ENCODE results near the gene KANSL1L. TPM values are rescaled to one million over a fixed set of nuclear protein-coding genes. Genes with fewer than 3 reads are reported as not detected.

KANSL1L gene
- total RNA-seq, 1 experiment from 2014 or later, result 6.7 TPM

DNA sequence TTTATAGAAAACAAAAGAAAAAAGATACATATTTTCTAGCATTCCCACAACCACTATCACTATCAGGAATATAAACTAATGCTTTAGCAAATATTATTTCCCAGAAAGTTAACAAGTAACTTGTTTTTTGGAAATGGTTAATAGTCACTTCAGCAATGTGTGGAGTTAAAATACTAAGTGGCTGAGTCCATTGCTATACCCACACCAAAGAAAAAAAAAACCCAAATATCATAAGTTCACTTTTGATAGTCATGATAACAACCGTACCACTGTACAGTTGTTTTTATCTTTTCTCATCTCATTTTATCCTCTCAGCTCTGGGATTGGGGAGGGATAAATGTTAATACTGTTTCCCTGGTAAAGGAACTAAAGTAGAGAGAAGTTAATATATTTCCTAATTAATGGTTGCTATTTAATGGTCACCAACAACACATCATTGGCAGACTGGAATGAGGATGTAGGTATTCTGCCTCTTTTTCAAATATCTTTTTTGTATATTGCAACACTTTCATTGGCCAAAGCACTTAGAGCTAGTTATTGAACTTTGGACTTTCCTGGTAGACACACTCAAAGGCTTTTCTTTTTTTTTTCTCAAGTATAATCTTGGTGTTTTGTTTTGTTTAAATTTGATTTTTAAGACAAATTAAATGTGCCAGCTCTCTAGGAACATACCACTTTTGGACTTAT, 18.4 kb upstream of the KANSL1L start (continued):
- TF ChIP-seq FOSL1 (IDR thresholded peaks at IDR 0.05; ENCODE audit: low read depth), result no peak
- no peak for TF ChIP-seq EGR1 (IDR thresholded peaks at IDR 0.05; ENCODE audit: low read depth)
- no peak for TF ChIP-seq POLR2AphosphoS5 (IDR thresholded peaks at IDR 0.05; ENCODE audit: low read depth, low read length)
- TF ChIP-seq, protein P1, sequence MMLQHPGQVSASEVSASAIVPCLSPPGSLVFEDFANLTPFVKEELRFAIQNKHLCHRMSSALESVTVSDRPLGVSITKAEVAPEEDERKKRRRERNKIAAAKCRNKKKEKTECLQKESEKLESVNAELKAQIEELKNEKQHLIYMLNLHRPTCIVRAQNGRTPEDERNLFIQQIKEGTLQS (IDR thresholded peaks at IDR 0.05), result no peak
- TF ChIP-seq, protein P2, sequence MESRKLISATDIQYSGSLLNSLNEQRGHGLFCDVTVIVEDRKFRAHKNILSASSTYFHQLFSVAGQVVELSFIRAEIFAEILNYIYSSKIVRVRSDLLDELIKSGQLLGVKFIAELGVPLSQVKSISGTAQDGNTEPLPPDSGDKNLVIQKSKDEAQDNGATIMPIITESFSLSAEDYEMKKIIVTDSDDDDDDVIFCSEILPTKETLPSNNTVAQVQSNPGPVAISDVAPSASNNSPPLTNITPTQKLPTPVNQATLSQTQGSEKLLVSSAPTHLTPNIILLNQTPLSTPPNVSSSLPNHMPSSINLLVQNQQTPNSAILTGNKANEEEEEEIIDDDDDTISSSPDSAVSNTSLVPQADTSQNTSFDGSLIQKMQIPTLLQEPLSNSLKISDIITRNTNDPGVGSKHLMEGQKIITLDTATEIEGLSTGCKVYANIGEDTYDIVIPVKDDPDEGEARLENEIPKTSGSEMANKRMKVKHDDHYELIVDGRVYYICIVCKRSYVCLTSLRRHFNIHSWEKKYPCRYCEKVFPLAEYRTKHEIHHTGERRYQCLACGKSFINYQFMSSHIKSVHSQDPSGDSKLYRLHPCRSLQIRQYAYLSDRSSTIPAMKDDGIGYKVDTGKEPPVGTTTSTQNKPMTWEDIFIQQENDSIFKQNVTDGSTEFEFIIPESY (IDR thresholded peaks at IDR 0.05; ENCODE audit: extremely low read depth, insufficient replicate concordance, low read length), result no peak

DNA sequence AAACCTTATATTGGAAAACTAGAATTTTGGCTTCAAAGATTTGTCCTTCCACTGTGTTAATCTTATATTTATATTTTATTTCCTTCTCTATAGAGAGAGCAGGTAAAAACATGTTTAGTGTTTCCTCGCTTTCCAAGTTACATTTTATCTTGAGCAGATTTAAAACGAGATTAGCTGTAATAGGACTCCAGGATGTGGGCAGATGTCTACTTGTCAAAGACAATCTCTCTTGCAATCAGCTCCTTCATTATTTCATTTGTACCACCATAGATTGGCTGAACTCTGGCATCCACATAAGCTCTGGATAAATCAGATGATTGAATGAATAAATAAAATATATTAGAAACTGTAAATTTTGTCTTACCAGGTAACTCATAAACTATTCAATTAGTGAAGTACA, 17.5 kb upstream of the KANSL1L start:
- Histone ChIP-seq H2AFZ (ENCODE audit: low read depth, low read length, poor library complexity, severe bottlenecking) (no peak overlapping the region), H3K27me3 (ENCODE audit: insufficient read depth, low read length) (no peaks in the 10 kb centered on the region), H3K9me2 (ENCODE audit: insufficient read depth) (no peaks in the 10 kb centered on the region), H3K9ac (ENCODE audit: low read length) (no peak overlapping the region), H3K4me1 (ENCODE audit: control insufficient read depth in 1 of 2, insufficient read depth in 2 of 2, low read length in 2 of 2) (no peaks in the 10 kb centered on the region), H3K4me3 (replicated peaks in 1 of 2; ENCODE audit: low read depth in 1 of 2, low read length in 2 of 2) (no peak overlapping the region), H3K4me2 (ENCODE audit: low read length) (no peak overlapping the region), H3K36me3 (ENCODE audit: control insufficient read depth in 1 of 2, insufficient read depth in 2 of 2, low read length in 2 of 2) (no peaks in the 10 kb centered on the region), H3K9me3 (ENCODE audit: control insufficient read depth in 1 of 2, insufficient read depth in 1 of 2, low read depth in 1 of 2, low read length in 2 of 2) (no peaks in the 10 kb centered on the region), H3K79me2 (ENCODE audit: insufficient read depth, low read length) (no peaks in the 10 kb centered on the region), H4K20me1 (ENCODE audit: insufficient read depth) (no peaks in the 10 kb centered on the region), H3K27ac (ENCODE audit: low read depth, low read length) (no peak overlapping the region)
- ChIA-PET POLR2A (no interaction called here), RAD21 (ENCODE audit: low non-redundant PET in 1 of 2, low total read pairs in 2 of 2, uncharacterized antibody in 2 of 2, unreplicated experiment in 2 of 2) (no interaction called here), CTCF (interaction anchor here (1.5 to 1.6 kb wide), 2 partner anchors 10 to 211 kb away, joined by 3 to 5 read pairs; no protein-coding TSS in a partner anchor)
- BruUV-seq (replicated peaks), result no TSS peak
- no peak for TF ChIP-seq SP1 (IDR thresholded peaks at IDR 0.05; ENCODE audit: low read depth)
- TF ChIP-seq YY1 (IDR thresholded peaks at IDR 0.05; ENCODE audit: extremely low read depth, insufficient replicate concordance, low read depth, low read length), result no peak
- no peak for TF ChIP-seq ZNF274 (IDR thresholded peaks at IDR 0.05; ENCODE audit: low read depth, low read length)
- no peak for TF ChIP-seq CBX3 (IDR thresholded peaks at IDR 0.05; ENCODE audit: low read depth)
- intact Hi-C loops (cut with micrococcal nuclease), result no loop called here
- ATAC-seq (no peak), DNase-seq (ENCODE audit: low read depth, low spot score) (no peak)

Data from HCT116 (cell line).